Erythroblast (primary cell): Measurements from ENCODE around the gene NDUFAB1.

Source experiments
- GATA1 ChIP-seq: IDR thresholded peaks from 2 replicates; pipeline ENCODE4 v1.6.1; 2011; ENCODE audit warnings: low read depth, mild to moderate bottlenecking, control low read depth, low read length, moderate library complexity
- POLR2A ChIP-seq: IDR thresholded peaks from 2 replicates; pipeline ENCODE4 v1.6.1; 2011; ENCODE audit warnings: mild to moderate bottlenecking, low read length

DNA sequence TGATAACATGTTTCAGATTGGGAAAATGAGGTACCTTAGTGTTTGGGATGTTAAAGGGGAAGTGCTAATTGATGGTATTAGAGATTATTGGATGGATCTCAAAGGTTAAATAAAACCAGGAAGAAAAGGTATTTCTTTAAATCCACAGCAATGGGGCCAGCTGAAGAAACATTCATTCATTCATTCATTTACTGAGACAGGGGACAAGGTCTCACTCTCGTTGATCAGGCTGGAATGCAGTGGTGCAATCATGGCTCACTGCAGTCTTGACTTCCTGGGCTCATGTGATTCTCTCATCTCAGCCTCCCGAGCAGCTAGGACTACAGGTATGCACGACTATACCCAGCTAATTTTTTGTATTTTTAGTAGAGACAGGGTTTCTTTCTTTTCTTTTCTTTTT, 58.7 kb downstream of the NDUFAB1 start:
- no peak for TF ChIP-seq POLR2A
- TF ChIP-seq GATA1 = no peak
